ENCODE results near the gene SNX9. TPM values are rescaled to one million over a fixed set of nuclear protein-coding genes. Genes with fewer than 3 reads are reported as not detected.

The SNX9 gene
- total RNA-seq, 2 experiments from 2014 or later: 14.9 to 39.4 TPM

DNA sequence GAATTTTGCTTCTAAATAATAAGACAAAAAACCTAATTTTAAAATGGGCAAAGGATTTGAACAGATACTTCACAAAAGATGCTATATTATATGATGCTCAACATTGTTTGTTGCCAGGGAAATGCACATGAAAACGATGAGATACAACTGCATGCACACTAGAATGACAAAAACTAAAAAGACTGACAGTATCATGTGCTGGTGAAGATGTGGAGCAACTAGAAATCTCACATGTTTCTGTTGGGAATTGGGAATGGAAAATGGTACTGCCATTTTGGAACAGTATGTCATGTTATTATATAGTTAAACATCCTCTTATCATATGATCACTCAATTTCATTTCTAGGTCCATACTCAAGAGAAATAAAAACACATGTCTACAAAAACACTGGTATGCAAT is 13.4 kb upstream of the SNX9 start:
- CTCF ChIA-PET: interaction anchor here (0.9 to 2.2 kb wide), 3 partner anchors 9 to 53 kb away, joined by 3 to 7 read pairs (median 3); no protein-coding TSS in a partner anchor
- H3K36me3 Mint-ChIP-seq: peaks cover 9% of the 10 kb centered on the region
- ATAC-seq: no peak

GRCh38 chr6:157811137-157811475 is 11.9 kb upstream of the SNX9 start:
- no peak for DNase-seq
- Mint-ChIP-seq H3K36me3 (peaks cover 8% of the 10 kb centered on the region), H3K27me3 (peaks cover 37% of the 10 kb centered on the region), H3K27ac (no peak overlapping the region), H3K4me1 (peaks cover 8% of the 10 kb centered on the region), H3K4me3 (no peak overlapping the region), H3K9me3 (ENCODE audit: low read depth) (peaks cover 3% of the 10 kb centered on the region)
- no peak for ATAC-seq
- CTCF ChIA-PET: no interaction called here

More for the DNA sequence above, 13.4 kb upstream of the SNX9 start:
- H3K27ac Mint-ChIP-seq: no peak overlapping the region
- peaks cover 3% of the 10 kb centered on the region for H3K9me3 Mint-ChIP-seq (ENCODE audit: low read depth)
- H3K4me1 Mint-ChIP-seq: peaks cover 13% of the 10 kb centered on the region
- no peak for DNase-seq
- H3K4me3 Mint-ChIP-seq: no peak overlapping the region
- peaks cover 39% of the 10 kb centered on the region for H3K27me3 Mint-ChIP-seq

- DNase-seq: no peak
- H3K9me3 Mint-ChIP-seq (ENCODE audit: low read depth): peaks cover 3% of the 10 kb centered on the region
- CTCF ChIA-PET: no interaction called here
- ATAC-seq: no peak
- H3K27me3 Mint-ChIP-seq: peaks cover 41% of the 10 kb centered on the region
- no peak overlapping the region for H3K27ac Mint-ChIP-seq
- peaks cover 8% of the 10 kb centered on the region for H3K4me1 Mint-ChIP-seq
- no peak overlapping the region for H3K4me3 Mint-ChIP-seq
- H3K36me3 Mint-ChIP-seq: peaks cover 8% of the 10 kb centered on the region
Observed at GRCh38 chr6:157811476-157812173, 11.4 kb upstream of the SNX9 start.

DNA sequence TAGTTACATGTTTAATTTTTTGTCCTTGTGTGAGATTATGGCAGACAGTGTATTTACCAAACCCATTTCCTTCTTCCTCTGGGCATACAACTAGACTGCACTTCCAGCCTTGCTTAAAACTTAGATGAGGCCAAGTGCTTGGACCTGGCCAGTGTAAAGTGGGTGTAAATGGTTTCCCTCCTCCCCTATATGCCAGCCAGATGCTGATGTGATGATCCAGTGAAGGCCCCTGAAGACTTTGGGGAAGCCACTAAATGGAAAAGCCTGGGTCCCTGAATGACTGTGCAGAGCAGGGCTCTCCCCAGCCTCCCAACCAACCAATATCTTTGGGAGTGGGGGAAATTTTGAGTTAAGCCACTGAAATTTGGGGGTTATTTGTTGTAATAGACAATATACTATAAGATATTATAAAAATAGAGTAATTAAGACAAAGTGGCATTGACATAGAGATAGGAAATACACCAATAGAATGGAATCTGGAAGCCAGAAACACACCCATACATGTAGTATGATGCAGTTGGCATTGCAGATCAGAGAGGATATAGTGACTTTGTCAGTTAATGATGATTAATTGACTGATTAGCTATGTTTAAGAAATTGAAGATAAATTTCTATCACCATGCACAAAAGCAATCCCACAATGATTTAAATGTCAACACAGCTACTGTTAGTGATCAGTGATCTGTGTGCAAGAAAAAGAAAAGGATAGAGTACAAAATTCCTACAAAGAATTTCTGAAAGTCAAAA is 10.4 kb upstream of the SNX9 start:
- Mint-ChIP-seq H3K36me3 (peaks cover 3% of the 10 kb centered on the region), H3K9me3 (ENCODE audit: low read depth) (no peaks in the 10 kb centered on the region), H3K27ac (no peak overlapping the region), H3K27me3 (peaks cover 40% of the 10 kb centered on the region), H3K4me3 (no peak overlapping the region), H3K4me1 (peaks cover 8% of the 10 kb centered on the region)
- CTCF ChIA-PET: no interaction called here
- DNase-seq (no peak), ATAC-seq (no peak)

GRCh38 chr6:157813191-157813590 is 9.9 kb upstream of the SNX9 start:
- DNase-seq: no peak
- Mint-ChIP-seq H3K9me3 (ENCODE audit: low read depth) (no peaks in the 10 kb centered on the region), H3K4me3 (no peak overlapping the region), H3K27ac (no peak overlapping the region), H3K4me1 (peaks cover 8% of the 10 kb centered on the region), H3K36me3 (peaks cover 1% of the 10 kb centered on the region), H3K27me3 (peaks cover 38% of the 10 kb centered on the region)
- no peak for ATAC-seq
- CTCF ChIA-PET: no interaction called here

DNA sequence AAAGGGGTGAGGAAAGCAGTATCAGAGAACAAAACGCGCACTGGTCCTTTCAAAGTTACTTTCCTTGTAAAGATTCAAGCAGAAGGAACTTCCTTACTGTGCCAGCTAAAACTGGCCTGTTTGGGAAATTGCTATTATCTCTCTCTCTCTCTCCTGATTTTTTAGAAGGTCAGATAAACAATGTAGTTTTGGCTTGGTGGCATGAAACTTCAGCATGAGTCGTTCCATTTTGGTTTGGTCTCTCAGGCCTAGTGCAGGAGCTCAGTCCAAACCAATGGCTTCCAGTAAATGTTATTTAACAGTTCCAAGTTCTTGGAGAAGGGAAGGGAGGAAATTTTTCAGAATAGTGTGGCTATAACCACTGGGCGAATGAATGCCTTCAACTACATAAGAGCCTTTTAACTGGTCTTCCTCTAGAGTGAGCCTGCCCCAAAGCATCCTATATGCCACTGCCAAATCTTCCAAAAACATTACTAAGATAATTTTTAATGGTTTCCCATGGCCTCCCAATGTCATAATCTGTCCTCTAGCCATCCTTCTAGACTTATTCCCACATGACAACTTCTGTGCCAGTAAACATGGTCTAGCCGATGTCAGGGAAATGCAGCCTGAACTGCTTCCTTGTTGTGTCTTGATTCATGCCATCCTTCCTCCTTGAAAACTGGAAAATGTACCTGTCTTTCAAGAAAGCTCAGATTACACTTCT is 9.1 kb upstream of the SNX9 start:
- no peaks in the 10 kb centered on the region for H3K9me3 Mint-ChIP-seq (ENCODE audit: low read depth)
- no peak for DNase-seq
- no peak overlapping the region for H3K27ac Mint-ChIP-seq
- no peak for ATAC-seq
- no peak overlapping the region for H3K4me3 Mint-ChIP-seq
- H3K27me3 Mint-ChIP-seq: peaks cover 40% of the 10 kb centered on the region
- CTCF ChIA-PET: no interaction called here
- peaks cover 8% of the 10 kb centered on the region for H3K4me1 Mint-ChIP-seq
- peaks cover 1% of the 10 kb centered on the region for H3K36me3 Mint-ChIP-seq

- ATAC-seq: no peak
- H3K27ac Mint-ChIP-seq: no peak overlapping the region
- H3K36me3 Mint-ChIP-seq: no peaks in the 10 kb centered on the region
- CTCF ChIA-PET: no interaction called here
- peaks cover 8% of the 10 kb centered on the region for H3K4me1 Mint-ChIP-seq
- H3K4me3 Mint-ChIP-seq: no peak overlapping the region
- peaks cover 39% of the 10 kb centered on the region for H3K27me3 Mint-ChIP-seq
- H3K9me3 Mint-ChIP-seq (ENCODE audit: low read depth): no peaks in the 10 kb centered on the region
- no peak for DNase-seq
Observed at GRCh38 chr6:157814883-157815282, 8.2 kb upstream of the SNX9 start.

GRCh38 chr6:157821342-157822033 is 1.6 kb upstream of the SNX9 start:
- peaks cover 29% of the 10 kb centered on the region for H3K4me1 Mint-ChIP-seq
- no peak for DNase-seq
- H3K27me3 Mint-ChIP-seq: peaks cover 44% of the 10 kb centered on the region
- H3K36me3 Mint-ChIP-seq: peaks cover 9% of the 10 kb centered on the region
- no peaks in the 10 kb centered on the region for H3K9me3 Mint-ChIP-seq (ENCODE audit: low read depth)
- CTCF ChIA-PET: interaction anchor here (0.7 to 1.7 kb wide), 3 partner anchors 14 to 65 kb away, joined by 3 to 6 read pairs (median 3); no protein-coding TSS in a partner anchor
- peak overlapping the region; percentile 5 for H3K27ac Mint-ChIP-seq
- no peak for ATAC-seq
- H3K4me3 Mint-ChIP-seq: peak overlapping the region; percentile 50

DNA sequence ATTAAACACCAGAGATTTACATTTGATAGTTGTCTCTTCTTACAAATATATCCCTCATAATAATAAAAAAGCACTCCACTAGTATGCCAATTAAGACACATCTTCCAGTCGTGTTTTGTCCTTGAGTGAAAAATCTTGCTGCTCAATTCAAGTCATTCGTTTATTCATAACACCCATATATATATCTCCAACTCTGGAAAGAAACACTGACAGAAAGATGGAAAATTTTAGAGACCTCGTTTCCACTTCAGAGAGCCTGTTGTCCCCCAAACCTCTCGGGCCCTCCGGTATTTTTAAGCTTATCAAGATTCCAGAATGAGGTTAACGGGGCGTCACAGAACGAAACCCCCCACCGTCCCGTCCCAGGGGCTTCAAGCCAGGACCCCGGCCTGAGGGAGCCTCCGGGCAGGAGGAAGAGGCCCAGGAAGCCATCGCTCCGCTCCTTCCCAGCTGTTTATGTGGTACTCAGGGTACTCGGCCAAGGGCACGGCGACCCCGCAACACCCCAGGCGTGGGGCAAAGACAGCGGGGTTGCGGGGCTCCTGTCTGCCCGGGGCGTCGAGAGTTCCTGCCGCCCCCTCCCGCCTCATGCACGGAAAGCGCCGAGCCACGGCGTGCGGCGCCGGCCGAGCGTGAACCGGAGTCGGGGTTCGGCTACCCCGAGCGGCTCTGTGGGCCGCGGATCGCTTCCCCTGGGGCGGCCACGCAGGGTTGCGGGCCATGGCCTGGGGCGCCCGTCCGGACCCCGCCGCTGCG is 623 bp upstream of the SNX9 start:
- ATAC-seq: no peak
- H3K27me3 Mint-ChIP-seq: peaks cover 35% of the 10 kb centered on the region
- H3K27ac Mint-ChIP-seq: peak overlapping the region; percentile 5

GRCh38 chr6:157823528-157824370 is 703 bp downstream of the SNX9 start:
- peaks cover 12% of the 10 kb centered on the region for H3K36me3 Mint-ChIP-seq
- ATAC-seq (peak; percentile 62), DNase-seq (peak; percentile 87)
- CTCF ChIA-PET: interaction anchor here (0.9 to 1.5 kb wide), 3 partner anchors 8 to 67 kb away, joined by 3 to 4 read pairs (median 3); no protein-coding TSS in a partner anchor
- peaks cover 30% of the 10 kb centered on the region for H3K27me3 Mint-ChIP-seq
- H3K4me3 Mint-ChIP-seq: peak overlapping the region; percentile 93
- H3K27ac Mint-ChIP-seq: peak overlapping the region; percentile 91
- peaks cover 29% of the 10 kb centered on the region for H3K4me1 Mint-ChIP-seq
- no peaks in the 10 kb centered on the region for H3K9me3 Mint-ChIP-seq (ENCODE audit: low read depth)

More for the DNA sequence above, 623 bp upstream of the SNX9 start:
- Mint-ChIP-seq H3K9me3 (ENCODE audit: low read depth) (no peaks in the 10 kb centered on the region), H3K4me3 (peak overlapping the region; percentile 50), H3K36me3 (peaks cover 9% of the 10 kb centered on the region), H3K4me1 (peaks cover 29% of the 10 kb centered on the region)
- DNase-seq: no peak
- CTCF ChIA-PET: interaction anchor here (0.7 to 1.7 kb wide), 3 partner anchors 15 to 66 kb away, joined by 3 to 6 read pairs (median 3); no protein-coding TSS in a partner anchor

DNA sequence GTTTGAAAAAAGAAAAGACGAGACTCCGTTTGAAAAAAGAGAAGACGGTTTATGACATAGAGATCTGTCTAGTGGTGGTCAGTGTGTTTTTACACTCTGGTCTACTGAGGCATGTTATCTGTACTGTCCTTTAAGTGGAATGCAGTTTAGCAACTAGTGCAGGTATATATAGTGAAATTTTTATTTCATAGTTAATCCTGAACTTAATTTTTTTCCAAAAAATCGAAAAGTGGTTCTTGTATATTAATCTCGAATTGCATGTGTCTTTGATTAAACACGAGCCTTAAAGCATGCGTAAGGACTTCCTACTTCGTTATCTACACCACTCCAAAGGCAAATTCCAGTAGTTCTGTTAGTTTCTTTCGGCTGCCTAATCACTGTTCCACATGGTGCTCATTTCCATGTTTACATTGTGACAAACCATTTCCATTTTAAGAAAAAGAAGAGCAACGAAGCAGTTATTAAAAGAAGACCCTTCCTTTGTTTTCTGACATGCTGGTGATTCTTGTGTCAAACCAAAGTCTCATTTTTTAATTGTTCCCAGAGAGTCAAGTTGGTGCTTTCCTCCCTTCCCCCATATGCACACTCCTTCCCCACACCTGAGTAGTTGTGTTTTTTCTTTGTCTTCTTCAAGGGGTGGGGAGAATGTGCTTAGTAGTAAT is 2.3 kb downstream of the SNX9 start:
- H3K4me1 Mint-ChIP-seq: peaks cover 39% of the 10 kb centered on the region

More for the DNA sequence above, 2.3 kb downstream of the SNX9 start:
- H3K27ac Mint-ChIP-seq: no peak overlapping the region
- peak overlapping the region; percentile 93 for H3K4me3 Mint-ChIP-seq
- H3K9me3 Mint-ChIP-seq (ENCODE audit: low read depth): no peaks in the 10 kb centered on the region
- no peak for ATAC-seq
- H3K36me3 Mint-ChIP-seq: peaks cover 13% of the 10 kb centered on the region
- no peak for DNase-seq
- CTCF ChIA-PET: interaction anchor here (1.3 to 1.5 kb wide), 2 partner anchors 18 to 66 kb away, joined by 3 to 5 read pairs; no protein-coding TSS in a partner anchor
- H3K27me3 Mint-ChIP-seq: peaks cover 21% of the 10 kb centered on the region

All from activated CD8-positive, alpha-beta memory T cell treated with anti-CD3 and anti-CD28 coated beads, Interleukin-2, amount 10 ng/mL, durations not matched to agents 7 days and 5 days (primary cell).